Glutamatergic neuron (in vitro differentiated cells): Measurements from ENCODE around the gene MAEA. TPM values are rescaled to one million over a fixed set of nuclear protein-coding genes. Genes with fewer than 3 reads are reported as not detected.

Source experiments
- DNase-seq: peaks from one replicate; pipeline ENCODE4 v3.0.0; 2022
- H3K27ac Mint-ChIP-seq: one replicate; pipeline ENCODE4 v1.8.0; 2020; ENCODE audit warnings: mild to moderate bottlenecking, mixed read lengths, inconsistent platforms; ENCODE audit not compliant: unreplicated experiment
- H3K27me3 Mint-ChIP-seq: one replicate; pipeline ENCODE4 v1.8.0; 2020; ENCODE audit warnings: mild to moderate bottlenecking, moderate library complexity, mixed read lengths, inconsistent platforms; ENCODE audit not compliant: unreplicated experiment
- H3K36me3 Mint-ChIP-seq: one replicate; pipeline ENCODE4 v1.8.0; 2020; ENCODE audit warnings: mild to moderate bottlenecking, mixed read lengths, inconsistent platforms; ENCODE audit not compliant: unreplicated experiment
- H3K4me1 Mint-ChIP-seq: one replicate; pipeline ENCODE4 v1.8.0; 2020; ENCODE audit warnings: mild to moderate bottlenecking, low read depth, mixed read lengths, inconsistent platforms; ENCODE audit not compliant: unreplicated experiment
- H3K4me3 Mint-ChIP-seq: one replicate; pipeline ENCODE4 v1.8.0; 2020; ENCODE audit warnings: mild to moderate bottlenecking, mixed read lengths, inconsistent platforms; ENCODE audit not compliant: unreplicated experiment
- H3K9me3 Mint-ChIP-seq: one replicate; pipeline ENCODE4 v1.8.0; 2020; ENCODE audit warnings: mild to moderate bottlenecking, moderate library complexity, mixed read lengths, inconsistent platforms; ENCODE audit not compliant: unreplicated experiment
- CTCF ChIP-seq: fragments of 200-600 bp; sonication (generic); IDR thresholded peaks from one replicate; pipeline ENCODE4 v1.5.0; 2021; ENCODE audit not compliant: partially characterized antibody, unreplicated experiment
- total RNA-seq: library from RNA; stranded (reverse); fragmentation: NEBNext Ultra II Directional; extraction: Animal tissue kit (Norgen Biotek cat#: 25700); gene quantifications from one replicate; pipeline ENCODE4 v1.2.1, GENCODE V29; 2021; ENCODE audit not compliant: unreplicated experiment

The MAEA gene
- total RNA-seq, 1 donor from 2014 or later = 77.2 TPM

- TF ChIP-seq CTCF = no peak
- peaks cover 11% of the 10 kb centered on the region for H3K4me1 Mint-ChIP-seq
- no peak overlapping the region for H3K4me3 Mint-ChIP-seq
- no peak overlapping the region for H3K27ac Mint-ChIP-seq
- peaks cover 5% of the 10 kb centered on the region for H3K9me3 Mint-ChIP-seq
- peaks cover 16% of the 10 kb centered on the region for H3K36me3 Mint-ChIP-seq
- peak; percentile 7 for DNase-seq
- H3K27me3 Mint-ChIP-seq = peaks cover 5% of the 10 kb centered on the region
These were observed 95.1 kb downstream of the MAEA start for GRCh38 chr4:1384675-1385372.

GRCh38 chr4:1385373-1386340 lies 96.0 kb downstream of the MAEA start:
- peak; percentile 10 for DNase-seq
- no peak for TF ChIP-seq CTCF
- Mint-ChIP-seq H3K27me3 (peaks cover 5% of the 10 kb centered on the region), H3K27ac (no peak overlapping the region), H3K4me1 (peaks cover 11% of the 10 kb centered on the region), H3K9me3 (peaks cover 5% of the 10 kb centered on the region), H3K36me3 (peaks cover 17% of the 10 kb centered on the region), H3K4me3 (no peak overlapping the region)

Other genes with a start within 250 kb of the MAEA start
- 11.1 TPM for gene RNF212, start 176.3 kb upstream of the MAEA start, total RNA-seq
- gene SPON2, start 117.3 kb upstream of the MAEA start, total RNA-seq = 769 TPM
- 302 TPM for gene CTBP1, start 40.8 kb upstream of the MAEA start, total RNA-seq
- gene UVSSA, start 57.3 kb downstream of the MAEA start, total RNA-seq = 33.9 TPM
- gene NKX1-1, start 116.6 kb downstream of the MAEA start, total RNA-seq = not detected